Fibroblast of the aortic adventitia (primary cell): Measurements from ENCODE around the gene SLC43A1. TPM values are rescaled to one million over a fixed set of nuclear protein-coding genes. Genes with fewer than 3 reads are reported as not detected.
A peak's percentile ranks its signal among the peaks of the same experiment; 100 is the strongest.

Experiments used
- DNase-seq: peaks from one replicate; pipeline ENCODE4 v3.0.0-alpha.2; 2010; ENCODE audit warnings: low read depth
- H3K4me3 ChIP-seq: 2 replicates; pipeline ENCODE4 v1.5.1; 2011; ENCODE audit warnings: low read depth, mild to moderate bottlenecking, control low read depth, low read length, moderate library complexity
- CTCF ChIP-seq: IDR thresholded peaks from 2 replicates; pipeline ENCODE4 v1.5.1; 2011; ENCODE audit warnings: mild to moderate bottlenecking, low read length, control low read depth, inconsistent platforms; ENCODE audit not compliant: insufficient read depth
- total RNA-seq: library from RNA; depleted of rRNA; stranded (reverse); fragments of >200 nt; gene quantifications from 2 replicates; pipeline ENCODE4 v1.2.3, GENCODE V29; 2012; ENCODE audit warnings: low replicate concordance

SLC43A1 gene
- total RNA-seq, 1 donor = 11.4 TPM

- peak; percentile 42 for DNase-seq
- H3K4me3 ChIP-seq = no peak overlapping the region
- peak; percentile 87 for TF ChIP-seq CTCF
These were observed 34.9 kb downstream of the SLC43A1 start for GRCh38 chr11:57480409-57481137.

- H3K4me3 ChIP-seq = no peak overlapping the region
- no peak for TF ChIP-seq CTCF
- DNase-seq = no peak
These were observed 35.6 kb downstream of the SLC43A1 start for GRCh38 chr11:57479911-57480310.

- H3K4me3 ChIP-seq = no peak overlapping the region
- no peak for TF ChIP-seq CTCF
- DNase-seq = no peak
These were observed 36.4 kb downstream of the SLC43A1 start for GRCh38 chr11:57479021-57479663.

- no peak for DNase-seq
- TF ChIP-seq CTCF = no peak
- no peak overlapping the region for H3K4me3 ChIP-seq
These were observed 37.9 kb downstream of the SLC43A1 start for GRCh38 chr11:57477507-57478189.

- peak; percentile 23 for TF ChIP-seq CTCF
- no peak for DNase-seq
- H3K4me3 ChIP-seq = peak overlapping the region; percentile 10
These were observed 38.6 kb downstream of the SLC43A1 start for GRCh38 chr11:57476757-57477506.

GRCh38 chr11:57476047-57476756, 39.3 kb downstream of the SLC43A1 start:
- no peak for DNase-seq
- H3K4me3 ChIP-seq = peak overlapping the region; percentile 44
- no peak for TF ChIP-seq CTCF
